Bone marrow (tissue), 2 donors: ENCODE data around the gene IGLL5.

ENCODE experiments used
- DNase-seq, 2 donors: peaks; one replicate each; lab custom pipeline; 2025; lab: John Stamatoyannopoulos, UW

The IGLL5 gene

DNA sequence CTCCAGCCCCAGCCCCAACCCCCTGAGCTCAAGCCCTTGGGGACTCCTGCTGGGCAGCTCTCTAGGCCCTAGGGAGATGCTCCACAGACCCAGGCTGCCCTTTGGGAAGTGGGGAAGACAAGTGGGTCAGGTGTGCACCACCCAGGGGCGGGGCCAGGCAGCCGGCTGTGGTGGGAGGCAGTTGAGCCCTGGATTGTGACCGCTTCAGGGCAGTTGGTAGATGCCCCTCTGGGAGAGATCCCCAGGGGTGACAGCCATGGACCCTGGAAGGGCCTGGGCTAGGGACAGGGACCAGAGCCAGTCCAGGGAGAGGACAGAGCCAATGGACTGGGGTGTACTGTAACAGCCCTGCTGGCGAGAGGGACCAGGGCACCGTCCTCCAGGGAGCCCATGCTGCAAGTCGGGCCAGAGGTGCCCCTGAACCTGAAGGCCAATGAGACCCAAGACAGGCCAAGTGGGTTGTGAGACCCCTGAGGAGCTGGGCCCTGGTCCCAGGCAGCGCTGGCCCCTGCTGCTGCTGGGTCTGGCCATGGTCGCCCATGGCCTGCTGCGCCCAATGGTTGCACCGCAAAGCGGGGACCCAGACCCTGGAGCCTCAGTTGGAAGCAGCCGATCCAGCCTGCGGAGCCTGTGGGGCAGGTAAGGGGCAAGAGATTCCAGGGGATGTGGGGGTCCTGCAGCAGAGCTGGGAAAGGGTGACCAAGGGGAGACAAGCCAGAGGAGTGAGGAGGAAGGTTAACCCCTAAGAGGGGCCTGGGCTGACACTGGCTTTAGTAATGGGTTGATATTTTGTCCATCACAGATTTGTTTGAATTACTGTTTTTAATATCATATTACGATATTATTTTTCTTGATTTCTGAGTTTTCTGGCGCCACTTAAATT lies at the start of gene IGLL5:
TSS of gene IGLL5 (plus strand) at position 196 of the 883 bp plus-strand sequence. CDS start at position 434, 238 bp downstream.
- no peak for DNase-seq

- no peak for DNase-seq
Observed at GRCh38 chr22:22838148-22838786, 49.3 kb upstream of the IGLL5 start.

DNA sequence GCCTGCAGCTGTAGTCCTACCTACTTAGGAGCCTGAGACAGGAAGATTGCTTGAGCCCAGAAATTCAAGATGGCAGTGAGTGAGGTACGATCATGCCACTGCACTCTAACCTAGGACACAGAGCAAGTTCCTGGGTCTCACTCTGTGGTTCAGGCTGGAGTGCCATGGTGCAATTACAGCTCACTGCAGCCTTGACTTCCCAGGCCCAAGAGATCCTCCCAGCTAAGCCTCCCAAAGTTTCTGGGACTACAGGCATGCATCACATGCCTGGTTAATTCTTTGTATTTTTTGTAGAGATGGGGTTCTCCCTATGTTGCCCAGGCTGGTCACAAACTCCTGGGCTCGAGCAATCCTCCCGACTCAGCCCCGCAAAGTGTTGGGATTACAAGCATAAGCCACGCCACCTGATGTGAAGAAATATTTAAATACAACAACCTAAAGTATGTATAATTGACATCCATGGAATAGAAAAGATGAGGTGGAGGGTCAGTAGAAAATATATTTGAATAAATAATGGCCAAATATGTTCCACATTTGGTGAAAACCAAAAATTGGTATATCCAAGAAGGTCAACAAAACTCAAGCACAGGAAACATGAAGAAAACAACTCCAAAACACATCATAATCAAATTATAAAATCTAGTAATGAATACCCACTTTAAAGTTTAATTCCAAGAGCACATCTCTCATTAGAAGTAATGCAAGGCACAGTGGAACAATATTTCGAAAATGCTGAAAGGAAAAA lies 47.9 kb upstream of the IGLL5 start:
- DNase-seq = no peak

DNA sequence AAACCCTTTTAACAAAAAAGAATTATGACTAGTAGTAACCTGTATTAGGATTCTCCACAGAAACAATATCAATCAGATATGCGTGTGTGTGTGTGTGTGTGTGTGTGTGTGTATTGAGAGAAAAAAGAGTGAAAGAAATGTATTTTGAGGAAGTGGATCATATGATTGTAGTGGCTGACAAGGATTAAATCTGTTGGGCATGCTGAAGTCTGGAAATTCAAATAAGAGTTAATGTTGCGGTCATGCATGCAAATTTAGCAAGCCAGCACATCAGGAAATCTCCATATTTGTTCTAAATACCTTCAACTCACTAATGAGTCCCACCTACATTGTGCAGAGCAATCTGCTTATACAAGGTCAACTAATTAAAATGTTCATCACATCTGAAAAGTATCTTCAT lies 46.8 kb upstream of the IGLL5 start:
- peak in 1 of 2 donors; percentile 18 for DNase-seq

DNA sequence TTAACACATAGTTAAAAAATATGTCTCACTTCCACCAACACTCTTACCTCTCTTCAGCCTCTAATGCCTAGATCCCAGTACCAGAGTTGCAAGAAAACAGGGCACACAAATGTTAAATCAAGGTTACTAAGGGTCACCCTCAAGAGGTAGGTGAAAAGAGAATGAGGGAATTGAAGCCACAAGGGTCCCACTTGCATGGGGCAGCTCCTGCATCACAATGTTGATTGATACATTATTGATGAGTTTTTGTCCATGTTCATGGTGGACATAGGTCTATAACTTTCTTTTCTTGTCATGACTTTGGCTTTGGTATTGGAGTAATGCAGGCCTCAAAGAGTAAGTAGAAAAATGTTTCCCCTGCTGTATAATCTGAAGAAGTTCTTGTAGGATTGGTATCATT lies 46.0 kb upstream of the IGLL5 start:
- no peak for DNase-seq

DNA sequence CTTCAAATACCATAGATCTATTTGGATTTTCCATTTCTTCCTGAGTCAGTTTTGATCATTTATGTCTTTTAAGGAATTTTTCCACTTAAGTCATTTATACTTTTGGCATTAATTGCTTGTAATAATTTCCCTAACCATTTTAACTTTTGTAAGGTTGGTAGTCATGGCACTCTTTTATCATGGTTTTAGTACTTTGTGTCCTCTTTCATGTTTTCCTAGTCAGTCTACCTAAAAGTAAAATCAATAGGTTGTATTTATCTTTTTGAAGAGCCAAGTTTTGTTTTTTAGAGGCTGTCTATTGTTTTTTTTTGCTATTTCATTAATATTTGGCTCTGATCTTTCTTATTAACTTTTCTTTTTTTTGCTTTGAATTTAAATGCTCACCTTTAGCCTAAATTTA lies 45.5 kb upstream of the IGLL5 start:
- DNase-seq = no peak

DNA sequence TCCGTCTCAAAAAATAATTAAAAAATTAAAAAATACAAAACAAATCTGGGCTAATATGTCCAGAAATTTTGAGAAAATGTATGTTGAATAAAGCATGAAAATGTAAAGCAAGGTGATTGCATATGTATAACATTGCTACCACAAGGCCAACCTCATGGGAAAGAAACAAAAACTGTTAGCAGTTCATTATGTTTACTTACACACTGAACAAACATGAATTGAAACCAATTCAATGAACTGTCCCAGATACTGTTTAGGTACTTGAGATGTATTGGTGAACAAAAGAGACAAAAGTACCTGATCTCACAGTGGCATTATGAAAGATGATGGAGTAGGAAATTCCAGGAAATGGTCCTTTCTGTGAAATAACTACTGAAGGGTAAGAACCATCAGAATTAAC lies 43.8 kb upstream of the IGLL5 start:
- DNase-seq = no peak

GRCh38 chr22:22847241-22847640 lies 40.4 kb upstream of the IGLL5 start:
- no peak for DNase-seq

DNA sequence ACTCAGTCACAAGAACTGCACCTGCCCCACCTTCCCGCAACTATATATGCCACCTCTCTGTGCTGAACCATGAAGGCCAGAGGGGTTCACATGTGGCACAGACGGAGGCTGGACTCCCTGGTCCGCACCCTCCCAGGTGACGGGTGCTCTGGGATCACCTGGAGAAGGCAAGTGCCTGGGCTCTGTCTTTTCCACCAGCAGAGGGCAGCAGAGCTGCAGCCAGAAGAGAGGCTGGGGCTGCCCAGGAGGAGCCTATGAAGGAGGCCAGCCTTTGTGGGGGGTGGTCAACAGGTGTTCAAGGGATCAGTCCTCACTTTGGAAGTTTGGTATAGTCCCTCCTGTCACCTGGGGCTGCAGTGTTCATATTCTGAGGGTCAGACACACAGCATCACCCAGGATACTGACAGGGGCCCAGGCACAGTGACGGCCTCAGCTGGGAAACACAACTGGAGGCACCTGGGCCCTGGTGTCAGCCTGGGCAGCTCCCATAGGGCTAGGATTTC lies 39.2 kb upstream of the IGLL5 start:
- no peak for DNase-seq

DNA sequence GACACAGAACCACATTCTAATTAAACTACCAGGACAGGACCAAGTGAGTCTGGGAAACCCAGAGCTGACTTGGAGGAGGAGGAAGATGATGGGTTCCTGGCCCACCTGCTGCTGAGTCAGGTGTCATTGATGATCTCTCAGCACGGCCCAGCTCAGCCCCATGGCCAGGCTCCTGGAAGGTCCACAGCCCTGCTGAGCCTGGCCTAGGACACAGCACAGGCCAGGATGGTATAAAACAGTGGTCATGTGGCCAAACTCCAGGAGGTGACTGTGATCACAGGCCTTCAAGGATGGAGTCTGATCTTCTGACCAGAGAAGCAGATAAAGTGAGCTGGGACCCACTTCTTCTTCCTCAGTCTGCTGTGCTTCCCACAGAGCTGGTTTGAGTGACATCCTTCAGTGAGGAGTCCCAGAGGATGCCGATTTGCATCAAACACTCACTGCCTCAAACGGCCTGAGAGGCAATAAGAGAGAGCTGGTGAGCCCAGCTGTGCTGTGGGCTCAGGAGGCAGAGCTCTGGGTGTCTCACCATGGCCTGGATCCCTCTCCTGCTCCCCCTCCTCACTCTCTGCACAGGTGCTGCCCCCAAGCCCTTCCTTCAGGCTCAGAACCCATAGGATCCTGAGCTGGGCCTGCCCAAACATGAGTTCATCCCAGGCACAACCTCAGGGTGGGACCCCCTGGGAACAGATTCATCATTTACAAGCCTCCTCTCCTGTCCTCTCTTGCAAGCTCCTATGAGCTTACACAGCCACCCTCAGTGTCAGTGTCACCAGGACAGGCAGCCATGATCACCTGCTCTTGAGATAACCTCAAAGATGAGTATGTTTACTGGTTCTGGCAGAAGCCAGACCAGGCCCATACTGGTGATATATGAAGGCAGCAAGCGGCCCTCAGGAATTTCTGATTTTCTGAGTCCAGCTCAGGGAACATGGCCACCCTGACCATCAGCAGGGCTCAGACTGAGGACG lies 37.7 kb upstream of the IGLL5 start:
- DNase-seq = no peak

DNA sequence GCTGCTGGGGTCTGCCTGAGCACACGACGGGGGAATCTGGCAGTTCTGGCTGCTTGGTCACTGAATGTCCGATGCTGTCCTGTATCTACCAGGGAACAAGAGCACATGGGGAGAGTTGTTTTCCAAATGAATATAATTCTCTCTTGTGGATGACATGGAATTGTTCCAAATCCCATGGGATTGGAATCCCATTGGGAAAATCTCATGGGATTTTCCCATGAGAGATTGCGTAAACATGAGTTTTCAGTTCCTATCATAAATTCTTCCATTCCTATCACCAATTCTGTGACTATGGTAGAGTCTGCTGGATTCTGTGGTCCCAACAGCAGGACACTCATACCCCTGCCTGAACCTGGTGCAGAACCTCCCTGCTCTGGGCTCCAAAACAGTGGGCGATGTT lies 35.6 kb upstream of the IGLL5 start:
- DNase-seq = no peak

DNA sequence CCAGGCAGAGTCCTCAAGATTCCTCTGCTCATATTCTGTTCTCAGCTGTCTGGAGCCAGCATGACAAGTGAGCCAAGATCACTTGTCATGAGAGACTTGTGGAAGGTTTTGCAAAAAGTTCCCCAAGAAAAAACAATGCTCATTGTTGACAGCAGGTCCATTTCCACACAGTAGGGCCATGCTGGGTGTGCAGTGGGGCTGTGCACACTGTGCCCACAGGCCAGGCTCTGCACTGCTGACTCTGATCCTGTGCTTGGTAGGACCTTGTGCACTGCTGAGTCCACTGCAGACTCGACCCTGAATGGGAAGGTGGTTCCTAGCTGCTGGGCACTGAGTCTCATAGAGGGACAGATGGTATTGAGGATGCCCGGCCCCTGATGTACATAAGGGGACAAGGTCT lies 33.9 kb upstream of the IGLL5 start:
- DNase-seq = no peak

DNA sequence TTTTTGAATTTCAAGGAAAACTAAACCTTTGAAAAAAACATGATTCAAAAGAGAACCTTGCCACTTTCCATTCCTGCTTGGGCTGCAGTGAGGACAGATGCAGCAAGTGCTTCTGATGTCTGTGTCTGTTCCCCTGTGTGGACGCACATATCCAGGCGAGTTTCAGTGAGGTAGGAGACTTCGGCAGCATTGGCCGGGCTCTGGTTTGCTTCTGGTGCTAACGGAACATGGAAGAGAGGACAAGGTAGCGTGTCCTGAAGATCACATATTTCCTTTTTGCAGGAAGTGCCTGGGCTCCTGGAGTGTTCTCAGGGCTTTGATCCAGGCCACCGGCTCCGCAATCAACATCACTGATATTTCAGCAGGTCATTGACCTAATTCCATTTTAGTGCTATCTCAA lies 33.1 kb upstream of the IGLL5 start:
- DNase-seq = no peak

DNA sequence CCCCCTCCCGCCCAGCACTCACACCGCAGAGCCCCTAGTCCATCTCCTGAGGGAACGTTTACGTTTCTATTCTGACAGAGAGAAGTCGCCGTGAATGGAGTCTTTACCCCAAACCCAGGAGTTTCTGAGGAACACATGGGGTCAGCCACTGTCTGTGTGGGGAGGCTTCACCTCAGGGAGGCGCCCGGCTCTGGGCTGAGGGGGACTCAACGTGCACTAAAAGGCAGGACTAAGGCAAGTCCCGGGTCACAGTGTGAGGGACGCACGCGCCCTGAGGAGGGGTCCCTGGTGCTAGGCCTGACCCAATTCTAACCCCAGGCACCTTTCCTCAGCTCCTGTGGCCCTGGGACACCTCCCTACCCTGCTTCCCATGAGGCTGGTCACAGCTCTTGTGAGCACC lies 32.5 kb upstream of the IGLL5 start:
- DNase-seq = no peak

GRCh38 chr22:22855617-22856308 lies 31.9 kb upstream of the IGLL5 start:
- DNase-seq = peak; percentile 29 to 52

- no peak for DNase-seq
Observed at GRCh38 chr22:22856364-22856763, 31.3 kb upstream of the IGLL5 start.

GRCh38 chr22:22856885-22857606 lies 30.6 kb upstream of the IGLL5 start:
- no peak for DNase-seq

- DNase-seq = no peak
Observed at GRCh38 chr22:22857607-22858558, 29.7 kb upstream of the IGLL5 start.

- DNase-seq = no peak
Observed at GRCh38 chr22:22858559-22858937, 29.1 kb upstream of the IGLL5 start.
